HG03575 (cell line): ENCODE measurements around the gene MAPK4.
A peak's percentile ranks its signal among the peaks of the same experiment; 100 is the strongest.
"Not testable (repeated sequence)": the region's sequence is repeated elsewhere in the genome, so short reads cannot be mapped to it uniquely, and the experiment has no call there.

Experiments
- ATAC-seq: cut with Tn5 transposase; IDR thresholded peaks from one replicate; pipeline ENCODE4 v1.9.1; 2021; ENCODE audit not compliant: unreplicated experiment, insufficient number of reproducible peaks, low FRiP score; ENCODE audit errors: extremely low read depth

Gene MAPK4

DNA sequence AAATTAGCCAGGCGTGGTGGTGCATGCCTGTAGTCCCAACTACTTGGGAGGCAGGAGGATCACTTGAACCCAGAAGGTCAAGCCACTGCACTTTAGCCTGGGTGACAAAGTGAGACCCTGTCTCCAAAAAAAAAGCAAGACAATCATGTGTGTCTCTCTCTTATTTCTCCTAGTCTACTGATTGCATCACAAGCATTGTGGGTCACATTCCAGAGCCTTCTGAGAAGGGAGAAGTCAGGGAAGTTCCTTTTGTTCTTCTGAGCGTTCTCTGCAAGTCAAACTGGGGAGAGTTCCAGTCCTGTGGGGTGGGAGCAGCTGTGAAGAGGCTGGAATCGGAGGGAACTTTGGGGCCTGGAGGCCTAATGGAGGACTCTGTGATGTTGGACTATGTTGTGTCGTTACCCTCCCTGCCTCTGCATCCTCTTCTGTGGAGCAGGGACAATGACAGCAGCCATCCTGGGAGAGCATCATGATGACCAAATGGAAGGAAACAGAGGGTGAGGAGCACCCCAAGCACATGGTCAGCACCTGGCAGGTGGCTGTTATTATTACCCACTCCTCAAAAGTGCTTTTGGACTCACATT lies 144.6 kb downstream of the MAPK4 start:
- ATAC-seq = no peak

DNA sequence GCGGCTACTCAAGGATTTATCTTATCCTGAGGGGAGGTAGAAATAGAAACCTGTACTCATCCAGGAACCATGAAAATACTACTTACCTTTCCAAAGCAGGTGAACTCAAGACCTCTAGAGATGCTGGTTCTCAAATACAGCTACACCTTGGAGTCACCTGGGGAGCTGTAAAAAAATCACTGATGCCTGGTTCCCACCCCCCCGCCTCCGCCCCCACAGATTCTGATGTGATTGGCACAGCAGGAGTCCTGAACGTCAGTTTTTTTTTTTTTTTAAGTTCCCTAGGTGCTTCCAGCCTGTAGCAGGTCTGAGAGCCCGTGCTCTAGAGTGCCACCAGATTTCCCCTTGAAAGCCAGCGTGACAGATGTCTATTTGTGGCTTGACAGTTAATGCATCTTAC lies 146.3 kb downstream of the MAPK4 start:
- no peak for ATAC-seq

DNA sequence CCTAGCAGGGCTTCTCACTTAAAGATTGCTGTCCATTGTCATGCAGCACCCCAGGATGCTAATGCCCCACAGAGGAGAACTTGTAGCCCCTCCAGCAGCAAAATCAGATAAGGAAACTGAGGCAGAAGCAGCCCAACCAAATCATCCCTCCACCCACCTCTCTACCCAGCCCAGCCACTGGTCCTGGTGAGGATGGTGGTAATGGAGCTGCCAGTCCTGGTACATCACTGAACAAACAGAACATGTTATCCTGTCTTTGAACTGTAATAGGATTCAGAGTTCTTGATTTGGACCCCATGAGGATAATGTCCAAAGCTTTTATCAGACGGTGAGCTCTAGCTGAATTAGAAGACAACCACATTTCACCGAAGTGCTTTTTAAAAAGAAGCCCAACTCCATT lies 146.8 kb downstream of the MAPK4 start:
- ATAC-seq = no peak

GRCh38 chr18:50707297-50707696 lies 147.4 kb downstream of the MAPK4 start:
- ATAC-seq = not testable (repeated sequence)

DNA sequence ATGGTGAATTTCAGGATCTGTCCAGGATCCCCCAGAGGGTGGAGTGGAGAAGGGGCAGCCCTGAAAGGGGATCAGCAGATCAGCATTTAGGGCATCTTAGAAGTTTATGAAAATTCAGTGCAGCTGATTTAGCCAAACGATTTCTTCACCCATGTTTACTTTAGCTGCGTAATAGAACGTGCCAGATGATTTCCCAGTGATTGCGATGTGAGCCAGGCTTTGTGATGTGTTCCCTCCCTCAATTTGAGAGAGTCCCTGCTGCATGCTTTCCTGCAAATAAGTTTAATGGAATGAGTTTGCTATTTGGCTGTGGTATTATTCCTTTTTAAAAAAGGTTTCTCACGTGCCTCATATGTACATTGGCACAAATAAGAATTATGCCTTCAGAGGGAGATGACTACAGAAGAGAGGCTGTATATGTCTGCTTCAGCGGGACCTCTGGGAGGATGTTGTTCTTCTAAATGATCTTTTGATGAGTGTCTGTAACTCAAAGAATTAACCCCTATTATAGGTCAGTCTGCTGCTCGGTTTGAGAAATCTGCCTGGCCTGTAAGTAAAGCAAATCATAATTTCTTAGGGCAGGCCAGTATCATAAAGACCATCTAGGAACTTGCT lies 148.1 kb downstream of the MAPK4 start:
- no peak for ATAC-seq

GRCh38 chr18:50709193-50709592 lies 149.3 kb downstream of the MAPK4 start:
- no peak for ATAC-seq

GRCh38 chr18:50711386-50711785 lies 151.5 kb downstream of the MAPK4 start:
- ATAC-seq = no peak

- no peak for ATAC-seq
Observed at GRCh38 chr18:50715919-50716318, 156.0 kb downstream of the MAPK4 start.

DNA sequence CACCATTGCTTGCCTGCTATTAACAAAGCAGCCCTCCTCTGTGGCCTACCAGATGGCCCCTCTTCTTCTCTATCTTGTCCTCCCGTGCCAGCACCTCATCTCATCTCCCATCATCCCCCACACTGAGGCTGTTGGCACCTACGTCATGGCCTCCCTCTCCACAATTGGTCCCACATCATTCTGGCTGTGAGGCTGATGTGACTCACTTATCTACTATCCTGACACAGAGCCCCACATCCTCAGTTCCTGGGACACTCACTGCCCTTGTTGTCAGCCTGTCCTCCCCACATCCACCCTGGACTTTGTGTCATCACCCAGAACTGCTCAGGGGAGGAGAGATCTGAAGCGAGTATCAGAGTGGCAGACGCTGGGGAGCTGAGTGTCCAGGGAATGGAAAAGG lies 157.0 kb downstream of the MAPK4 start:
- no peak for ATAC-seq

DNA sequence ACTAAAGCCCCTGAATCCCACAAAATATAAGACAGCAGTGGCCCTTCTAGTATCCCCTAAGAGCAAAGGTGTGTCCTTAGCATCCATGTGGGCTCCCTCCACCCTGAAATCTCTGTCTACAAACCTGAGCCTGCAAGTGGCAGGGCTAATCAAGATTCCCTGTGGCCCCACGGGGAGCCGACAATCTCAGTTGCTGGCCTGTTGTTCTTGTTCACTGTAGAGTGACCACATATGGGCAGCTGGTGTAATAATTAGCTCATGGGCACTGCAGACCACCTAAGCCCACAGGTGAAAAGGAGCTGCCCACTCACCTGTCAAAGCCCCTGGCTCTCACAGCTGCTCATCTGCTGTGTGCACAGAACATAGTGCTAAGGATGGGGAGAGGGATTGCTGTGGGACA lies 157.7 kb downstream of the MAPK4 start:
- ATAC-seq = no peak

DNA sequence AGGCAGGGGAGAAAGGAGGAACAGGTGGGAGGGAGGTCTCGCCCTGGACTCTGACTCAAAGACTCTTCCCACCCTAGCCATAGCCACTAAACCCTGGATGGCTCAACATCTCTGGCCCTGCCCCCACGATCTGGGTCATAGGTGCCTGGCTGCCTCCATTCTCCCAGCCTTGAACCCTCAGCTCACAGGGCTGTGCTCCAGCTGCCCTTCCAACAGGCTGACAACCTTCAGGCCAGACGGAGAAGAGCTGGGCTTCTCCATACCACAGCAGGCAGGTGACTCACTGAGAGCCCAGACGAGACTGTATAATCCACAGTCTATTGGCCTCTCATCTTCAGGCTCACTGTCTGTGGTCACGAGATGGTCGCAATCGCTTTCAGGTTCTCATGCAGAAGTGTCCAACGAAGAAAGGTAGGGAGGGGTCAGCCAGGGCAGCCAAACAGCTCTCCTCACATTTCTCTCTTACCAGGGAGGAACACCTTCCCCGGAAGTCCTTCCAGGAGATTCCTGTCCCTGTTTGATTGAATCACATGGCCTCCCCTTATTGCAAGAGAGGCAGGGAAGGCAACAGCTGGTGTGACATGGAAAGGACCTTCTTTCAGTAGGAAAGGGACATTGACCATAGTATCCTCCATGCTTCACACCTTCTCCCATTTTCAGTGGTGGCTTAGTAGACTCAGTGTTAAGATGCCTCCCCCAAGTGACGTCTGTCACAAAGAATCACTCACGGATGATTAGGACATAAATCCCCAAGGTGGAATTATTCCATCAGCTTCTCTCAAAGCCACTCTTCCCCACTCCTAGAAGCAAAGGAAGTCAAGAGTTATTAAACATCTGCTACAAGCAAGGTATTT lies 159.8 kb downstream of the MAPK4 start:
- ATAC-seq = no peak

DNA sequence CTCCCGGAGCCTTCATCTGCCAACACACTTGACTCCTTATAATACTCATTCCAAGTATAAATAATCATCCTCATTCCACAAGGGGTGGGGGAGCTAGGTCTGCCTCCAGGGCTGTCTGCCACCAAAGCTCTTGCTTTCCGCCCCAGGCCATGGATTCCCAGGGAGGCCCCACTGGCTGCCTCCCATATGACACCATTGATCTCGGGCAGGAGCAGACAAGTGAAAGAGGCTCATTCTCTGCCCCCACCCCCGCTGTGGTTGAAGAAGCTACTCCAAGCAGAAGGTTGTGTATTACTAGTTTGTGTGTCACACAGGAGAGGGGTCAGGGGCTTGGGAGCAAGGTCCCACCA lies 160.4 kb downstream of the MAPK4 start:
- ATAC-seq = no peak

- no peak for ATAC-seq
Observed at GRCh38 chr18:50721006-50721405, 161.1 kb downstream of the MAPK4 start.

- ATAC-seq = no peak
Observed at GRCh38 chr18:50721451-50722120, 161.7 kb downstream of the MAPK4 start.

DNA sequence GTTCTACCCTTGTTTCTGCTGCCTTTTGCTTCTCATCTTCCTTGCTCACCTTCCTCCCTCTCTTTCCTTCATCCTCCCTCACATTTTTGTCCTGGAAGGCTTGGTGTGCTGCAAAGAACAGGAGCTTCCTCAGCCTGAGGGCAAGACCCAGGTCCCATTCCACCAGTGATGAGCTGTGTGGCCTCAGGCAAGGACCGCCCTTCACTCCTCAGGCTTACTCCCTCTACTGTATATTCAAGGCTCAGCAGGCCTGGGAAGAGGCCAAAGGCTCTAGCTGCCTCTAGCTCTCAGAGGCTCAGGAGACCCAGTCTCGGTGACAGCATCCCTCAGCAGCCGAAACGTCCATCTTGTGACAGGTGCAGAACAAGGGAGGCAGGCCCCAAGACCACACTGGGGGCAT lies 162.4 kb downstream of the MAPK4 start:
- ATAC-seq = no peak

- ATAC-seq = no peak
Observed at GRCh38 chr18:50724751-50725151, 164.9 kb downstream of the MAPK4 start.

GRCh38 chr18:50726960-50727589 lies 167.2 kb downstream of the MAPK4 start:
- peak; percentile 61 for ATAC-seq

DNA sequence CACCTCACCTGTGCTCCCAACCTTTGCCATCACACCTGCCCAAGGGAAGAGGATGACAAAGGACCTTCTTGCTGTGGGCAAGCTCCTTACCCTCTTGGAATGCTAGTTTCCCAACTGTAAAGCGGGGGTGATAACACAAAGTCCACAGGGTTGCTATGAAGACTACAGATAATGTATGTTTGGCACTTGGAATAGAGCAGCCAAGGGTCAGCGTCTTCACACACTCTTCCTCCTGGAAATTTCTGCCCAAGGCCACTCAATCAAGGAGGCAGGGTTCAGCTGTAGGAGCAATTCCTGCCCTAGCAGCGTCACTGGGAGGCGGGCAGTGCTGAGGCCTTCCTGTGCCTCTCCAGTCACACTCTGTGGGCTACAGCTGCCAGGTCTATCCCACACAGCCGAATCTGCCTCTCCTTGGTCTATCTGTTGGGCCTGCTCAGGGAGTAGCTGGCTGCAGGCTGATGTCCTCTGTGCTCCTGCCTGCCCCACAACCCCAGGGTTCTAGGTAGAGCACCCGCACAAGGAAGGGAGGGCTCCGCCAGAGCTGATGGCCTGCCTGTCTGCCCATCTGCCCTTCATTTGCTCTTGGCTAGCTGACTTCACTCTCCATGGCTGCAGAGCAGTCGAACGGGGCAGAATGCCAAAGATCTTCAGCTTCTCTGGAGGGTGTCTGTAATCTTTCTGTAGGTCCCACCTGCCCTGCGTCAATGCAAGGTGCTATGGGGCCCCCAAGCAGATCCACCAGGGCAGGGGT lies 168.0 kb downstream of the MAPK4 start:
- ATAC-seq = no peak

DNA sequence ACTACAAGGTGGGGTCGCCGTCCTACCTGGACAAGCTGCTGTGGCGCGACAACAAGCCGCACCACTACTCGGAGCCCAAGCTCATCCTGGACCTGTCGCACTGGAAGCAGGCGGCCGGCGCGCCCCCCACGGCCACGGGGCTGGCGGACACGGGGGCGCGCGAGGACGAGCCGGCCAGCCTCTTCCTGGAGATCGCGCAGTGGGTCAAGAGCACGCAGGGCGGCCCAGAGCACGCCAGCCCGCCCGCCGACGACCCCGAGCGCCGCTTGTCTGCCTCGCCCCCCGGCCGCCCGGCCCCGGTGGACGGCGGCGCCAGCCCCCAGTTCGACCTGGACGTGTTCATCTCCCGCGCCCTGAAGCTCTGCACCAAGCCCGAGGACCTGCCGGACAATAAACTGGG lies 169.5 kb downstream of the MAPK4 start:
- ATAC-seq = no peak
